Measurements from ENCODE around the gene FAM149B1.
A peak's percentile ranks its signal among the peaks of the same experiment; 100 is the strongest.
"Not testable (repeated sequence)": the region's sequence is repeated elsewhere in the genome, so short reads cannot be mapped to it uniquely, and the experiment has no call there.

Gene FAM149B1

GRCh38 chr10:73244866-73245477 lies 77.1 kb downstream of the FAM149B1 start:
- Histone ChIP-seq H3K4me1 (ENCODE audit: control insufficient read depth, insufficient read depth, low read length) (peaks cover 15% of the 10 kb centered on the region), H3K36me3 (ENCODE audit: control insufficient read depth, insufficient read depth, low read length) (peaks cover 4% of the 10 kb centered on the region), H3K4me3 (ENCODE audit: low read length) (no peak overlapping the region), H3K27me3 (ENCODE audit: control insufficient read depth, insufficient read depth, low read length) (no peaks in the 10 kb centered on the region), H3K9me3 (ENCODE audit: control insufficient read depth, low read length) (no peaks in the 10 kb centered on the region), H3K9ac (ENCODE audit: low read length) (no peak overlapping the region)

GRCh38 chr10:73246322-73246645 lies 78.4 kb downstream of the FAM149B1 start:
- Histone ChIP-seq H3K27me3 (ENCODE audit: control insufficient read depth, insufficient read depth, low read length) (no peaks in the 10 kb centered on the region), H3K4me1 (ENCODE audit: control insufficient read depth, insufficient read depth, low read length) (peaks cover 15% of the 10 kb centered on the region), H3K9me3 (ENCODE audit: control insufficient read depth, low read length) (no peaks in the 10 kb centered on the region), H3K4me3 (ENCODE audit: low read length) (peak overlapping the region; percentile 92), H3K36me3 (ENCODE audit: control insufficient read depth, insufficient read depth, low read length) (peaks cover 4% of the 10 kb centered on the region), H3K9ac (ENCODE audit: low read length) (peak overlapping the region; percentile 53)

- peaks cover 19% of the 10 kb centered on the region for H3K4me1 ChIP-seq (ENCODE audit: control insufficient read depth, insufficient read depth, low read length)
- peaks cover 4% of the 10 kb centered on the region for H3K36me3 ChIP-seq (ENCODE audit: control insufficient read depth, insufficient read depth, low read length)
- peak within 1 kb of the TSS; percentile 53 for H3K9ac ChIP-seq (ENCODE audit: low read length)
- H3K4me3 ChIP-seq (ENCODE audit: low read length) = peak within 1 kb of the TSS; percentile 92
- no peaks in the 10 kb centered on the region for H3K9me3 ChIP-seq (ENCODE audit: control insufficient read depth, low read length)
- no peaks in the 10 kb centered on the region for H3K27me3 ChIP-seq (ENCODE audit: control insufficient read depth, insufficient read depth, low read length)
Observed at GRCh38 chr10:73246646-73247508, 79.0 kb downstream of the FAM149B1 start, which contains the start of gene DNAJC9. DNAJC9 (minus strand) TSS chr10:73247255; CDS start chr10:73247189, 66 bp downstream.

- peak overlapping the region; percentile 53 for H3K9ac ChIP-seq (ENCODE audit: low read length)
- peaks cover 4% of the 10 kb centered on the region for H3K36me3 ChIP-seq (ENCODE audit: control insufficient read depth, insufficient read depth, low read length)
- no peaks in the 10 kb centered on the region for H3K27me3 ChIP-seq (ENCODE audit: control insufficient read depth, insufficient read depth, low read length)
- H3K4me1 ChIP-seq (ENCODE audit: control insufficient read depth, insufficient read depth, low read length) = peaks cover 21% of the 10 kb centered on the region
- no peaks in the 10 kb centered on the region for H3K9me3 ChIP-seq (ENCODE audit: control insufficient read depth, low read length)
- H3K4me3 ChIP-seq (ENCODE audit: low read length) = peak overlapping the region; percentile 92
Observed at GRCh38 chr10:73247509-73248258, 79.8 kb downstream of the FAM149B1 start.

GRCh38 chr10:73248259-73248724 lies 80.4 kb downstream of the FAM149B1 start:
- Histone ChIP-seq H3K36me3 (ENCODE audit: control insufficient read depth, insufficient read depth, low read length) (peaks cover 4% of the 10 kb centered on the region), H3K9me3 (ENCODE audit: control insufficient read depth, low read length) (no peaks in the 10 kb centered on the region), H3K9ac (ENCODE audit: low read length) (no peak overlapping the region), H3K4me3 (ENCODE audit: low read length) (no peak overlapping the region), H3K27me3 (ENCODE audit: control insufficient read depth, insufficient read depth, low read length) (no peaks in the 10 kb centered on the region), H3K4me1 (ENCODE audit: control insufficient read depth, insufficient read depth, low read length) (peaks cover 21% of the 10 kb centered on the region)

- H3K27me3 ChIP-seq (ENCODE audit: control insufficient read depth, insufficient read depth, low read length) = no peaks in the 10 kb centered on the region
- peaks cover 15% of the 10 kb centered on the region for H3K4me1 ChIP-seq (ENCODE audit: control insufficient read depth, insufficient read depth, low read length)
- H3K9ac ChIP-seq (ENCODE audit: low read length) = peak overlapping the region; percentile 94
- H3K4me3 ChIP-seq (ENCODE audit: low read length) = peak overlapping the region; percentile 88
- H3K36me3 ChIP-seq (ENCODE audit: control insufficient read depth, insufficient read depth, low read length) = no peaks in the 10 kb centered on the region
- no peaks in the 10 kb centered on the region for H3K9me3 ChIP-seq (ENCODE audit: control insufficient read depth, low read length)
Observed at GRCh38 chr10:73251683-73252444, 83.9 kb downstream of the FAM149B1 start.

- Histone ChIP-seq H3K4me3 (ENCODE audit: low read length) (peak within 1 kb of the TSS; percentile 88), H3K36me3 (ENCODE audit: control insufficient read depth, insufficient read depth, low read length) (no peaks in the 10 kb centered on the region), H3K27me3 (ENCODE audit: control insufficient read depth, insufficient read depth, low read length) (no peaks in the 10 kb centered on the region), H3K4me1 (ENCODE audit: control insufficient read depth, insufficient read depth, low read length) (peaks cover 11% of the 10 kb centered on the region), H3K9me3 (ENCODE audit: control insufficient read depth, low read length) (no peaks in the 10 kb centered on the region), H3K9ac (ENCODE audit: low read length) (peak within 1 kb of the TSS; percentile 94)
Observed at GRCh38 chr10:73252445-73253224, 84.7 kb downstream of the FAM149B1 start, which contains the start of gene MRPS16. MRPS16 (minus strand) TSS chr10:73252644; CDS start chr10:73252482, 162 bp downstream.

- Histone ChIP-seq H3K9ac (ENCODE audit: low read length) (peak overlapping the region; percentile 94), H3K27me3 (ENCODE audit: control insufficient read depth, insufficient read depth, low read length) (no peaks in the 10 kb centered on the region), H3K36me3 (ENCODE audit: control insufficient read depth, insufficient read depth, low read length) (no peaks in the 10 kb centered on the region), H3K4me3 (ENCODE audit: low read length) (peak overlapping the region; percentile 88), H3K4me1 (ENCODE audit: control insufficient read depth, insufficient read depth, low read length) (peaks cover 6% of the 10 kb centered on the region), H3K9me3 (ENCODE audit: control insufficient read depth, low read length) (no peaks in the 10 kb centered on the region)
Observed at GRCh38 chr10:73253225-73253555, 85.3 kb downstream of the FAM149B1 start.

- H3K27me3 ChIP-seq (ENCODE audit: control insufficient read depth, insufficient read depth, low read length); H3K9me3 ChIP-seq (ENCODE audit: control insufficient read depth, low read length); H3K36me3 ChIP-seq (ENCODE audit: control insufficient read depth, insufficient read depth, low read length); H3K4me1 ChIP-seq (ENCODE audit: control insufficient read depth, insufficient read depth, low read length); H3K4me3 ChIP-seq (ENCODE audit: low read length); H3K9ac ChIP-seq (ENCODE audit: low read length): not testable (repeated sequence)
Observed at GRCh38 chr10:73258612-73259011, 90.7 kb downstream of the FAM149B1 start.

- Histone ChIP-seq H3K4me1 (ENCODE audit: control insufficient read depth, insufficient read depth, low read length) (no peaks in the 10 kb centered on the region), H3K36me3 (ENCODE audit: control insufficient read depth, insufficient read depth, low read length) (no peaks in the 10 kb centered on the region), H3K27me3 (ENCODE audit: control insufficient read depth, insufficient read depth, low read length) (no peaks in the 10 kb centered on the region), H3K4me3 (ENCODE audit: low read length) (no peak overlapping the region), H3K9me3 (ENCODE audit: control insufficient read depth, low read length) (no peaks in the 10 kb centered on the region), H3K9ac (ENCODE audit: low read length) (no peak overlapping the region)
Observed at GRCh38 chr10:73261362-73261995, 93.6 kb downstream of the FAM149B1 start.
